Tibial nerve (tissue), 4 donors: ENCODE data around the gene SHROOM3.

Experiments used
- CTCF ChIP-seq, 5 experiments: fragments of 200-600 bp in 3 of 5; fragments of 450-650 bp in 2 of 5; sonication (generic) in 3 of 5; IDR thresholded peaks; one replicate each; pipeline ENCODE4 v1.5.1; 2016 to 2019; ENCODE audit warnings: antibody characterized with exemption in 5 of 5, mild to moderate bottlenecking in 3 of 5, moderate library complexity in 2 of 5
- EP300 ChIP-seq, 2 donors: sonication (generic); formaldehyde crosslinking; IDR thresholded peaks; one replicate each; pipeline ENCODE4 v1.6.1; 2017; ENCODE audit warnings: antibody characterized with exemption in 2 of 2, mild to moderate bottlenecking in 1 of 2
- POLR2A ChIP-seq, 2 donors: fragments of 450-650 bp; IDR thresholded peaks; one replicate each; pipeline ENCODE4 v1.6.1; 2017; ENCODE audit warnings: antibody characterized with exemption in 2 of 2, mild to moderate bottlenecking in 2 of 2, moderate library complexity in 2 of 2

- TF ChIP-seq EP300 (IDR thresholded peaks at IDR 0.05), result no peak
- no peak for TF ChIP-seq CTCF (IDR thresholded peaks at IDR 0.05)
- TF ChIP-seq POLR2A (IDR thresholded peaks at IDR 0.05), result no peak
These were observed 220.8 kb downstream of the SHROOM3 start for GRCh38 chr4:76655566-76656479.
